HG03558 (cell line): Measurements from ENCODE around the gene SPAG6.
A peak's percentile ranks its signal among the peaks of the same experiment; 100 is the strongest.
"Not testable (repeated sequence)": the region's sequence is repeated elsewhere in the genome, so short reads cannot be mapped to it uniquely, and the experiment has no call there.

Experiments
- ATAC-seq: cut with Tn5 transposase; IDR thresholded peaks from one replicate; pipeline ENCODE4 v1.9.1; 2021; ENCODE audit warnings: moderate number of reproducible peaks; ENCODE audit not compliant: unreplicated experiment; ENCODE audit errors: extremely low read depth

The SPAG6 gene

GRCh38 chr10:22345301-22346095 lies at the start of gene SPAG6:
TSS of gene SPAG6 (plus strand) at chr10:22345496. CDS start at chr10:22345612, 116 bp downstream.
- no peak for ATAC-seq

GRCh38 chr10:22301193-22301592 lies 44.1 kb upstream of the SPAG6 start:
- ATAC-seq: no peak

- no peak for ATAC-seq
Measured at GRCh38 chr10:22303461-22303860, 41.8 kb upstream of the SPAG6 start.

GRCh38 chr10:22305721-22306120 lies 39.6 kb upstream of the SPAG6 start:
- no peak for ATAC-seq

- peak; percentile 97 for ATAC-seq
Measured at GRCh38 chr10:22308390-22308789, 36.9 kb upstream of the SPAG6 start.

- ATAC-seq: no peak
Measured at GRCh38 chr10:22309180-22310000, 35.9 kb upstream of the SPAG6 start.

- not testable (repeated sequence) for ATAC-seq
Measured at GRCh38 chr10:22310012-22310411, 35.3 kb upstream of the SPAG6 start.

- ATAC-seq: no peak
Measured at GRCh38 chr10:22310928-22311327, 34.4 kb upstream of the SPAG6 start.

GRCh38 chr10:22314852-22315251 lies 30.4 kb upstream of the SPAG6 start:
- no peak for ATAC-seq

GRCh38 chr10:22315455-22316285 lies 29.6 kb upstream of the SPAG6 start:
- ATAC-seq: peak; percentile 16

- peak; percentile 36 for ATAC-seq
Measured at GRCh38 chr10:22316286-22317075, 28.8 kb upstream of the SPAG6 start, which contains the start of gene COMMD3. TSS of gene COMMD3 (plus strand) at chr10:22316388. CDS start at chr10:22316418, 30 bp downstream.

- peak; percentile 1 for ATAC-seq
Measured at GRCh38 chr10:22317076-22317370, 28.3 kb upstream of the SPAG6 start.

- no peak for ATAC-seq
Measured at GRCh38 chr10:22317771-22318565, 27.3 kb upstream of the SPAG6 start.

GRCh38 chr10:22318772-22319171 lies 26.5 kb upstream of the SPAG6 start:
- no peak for ATAC-seq

GRCh38 chr10:22319547-22319979 lies 25.7 kb upstream of the SPAG6 start:
- no peak for ATAC-seq

GRCh38 chr10:22319980-22320558 lies 25.2 kb upstream of the SPAG6 start:
- no peak for ATAC-seq

GRCh38 chr10:22320591-22321155 lies 24.6 kb upstream of the SPAG6 start, which contains the start of gene BMI1:
TSS of gene BMI1 (plus strand) at chr10:22321099. CDS start at chr10:22326450, 5,351 bp downstream.
- no peak for ATAC-seq
